Panc1 (cell line): ENCODE results near the gene LIX1.

Source experiments
- POLR2AphosphoS5 ChIP-seq: IDR thresholded peaks from 2 replicates; pipeline ENCODE4 v1.6.1; 2012; ENCODE audit warnings: mild to moderate bottlenecking, low read depth, low read length, moderate library complexity
- SIN3A ChIP-seq: IDR thresholded peaks from 2 replicates; pipeline ENCODE4 v1.6.1; 2012; ENCODE audit warnings: low read depth, mild to moderate bottlenecking, low read length, moderate library complexity, borderline replicate concordance; ENCODE audit not compliant: insufficient read depth
- TF ChIP-seq, protein P1 (sequence below): fragments of 450-650 bp; IDR thresholded peaks from 2 replicates; pipeline ENCODE4 v1.5.1; 2017; ENCODE audit warnings: mild to moderate bottlenecking

DNA sequence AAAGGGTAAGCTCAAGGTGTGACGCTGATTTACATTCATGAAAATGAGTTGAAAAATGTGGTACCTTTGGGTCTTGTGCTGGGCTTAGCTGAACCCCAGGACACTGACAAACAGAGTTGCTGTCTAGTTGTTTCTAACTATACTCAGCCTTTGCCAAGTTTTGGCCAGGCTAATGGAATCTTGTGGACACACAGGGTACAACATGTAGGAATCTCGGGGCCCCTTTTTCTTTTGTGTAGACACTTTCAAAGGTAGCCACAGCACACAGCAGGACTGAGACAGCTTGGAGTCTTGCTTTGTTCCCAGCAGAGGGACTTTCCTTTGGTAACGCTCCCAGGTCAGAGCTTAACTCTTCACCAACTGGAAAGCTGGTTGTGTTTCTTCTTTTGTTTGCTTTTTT, 7.8 kb downstream of the LIX1 start:
- TF ChIP-seq, protein P1, sequence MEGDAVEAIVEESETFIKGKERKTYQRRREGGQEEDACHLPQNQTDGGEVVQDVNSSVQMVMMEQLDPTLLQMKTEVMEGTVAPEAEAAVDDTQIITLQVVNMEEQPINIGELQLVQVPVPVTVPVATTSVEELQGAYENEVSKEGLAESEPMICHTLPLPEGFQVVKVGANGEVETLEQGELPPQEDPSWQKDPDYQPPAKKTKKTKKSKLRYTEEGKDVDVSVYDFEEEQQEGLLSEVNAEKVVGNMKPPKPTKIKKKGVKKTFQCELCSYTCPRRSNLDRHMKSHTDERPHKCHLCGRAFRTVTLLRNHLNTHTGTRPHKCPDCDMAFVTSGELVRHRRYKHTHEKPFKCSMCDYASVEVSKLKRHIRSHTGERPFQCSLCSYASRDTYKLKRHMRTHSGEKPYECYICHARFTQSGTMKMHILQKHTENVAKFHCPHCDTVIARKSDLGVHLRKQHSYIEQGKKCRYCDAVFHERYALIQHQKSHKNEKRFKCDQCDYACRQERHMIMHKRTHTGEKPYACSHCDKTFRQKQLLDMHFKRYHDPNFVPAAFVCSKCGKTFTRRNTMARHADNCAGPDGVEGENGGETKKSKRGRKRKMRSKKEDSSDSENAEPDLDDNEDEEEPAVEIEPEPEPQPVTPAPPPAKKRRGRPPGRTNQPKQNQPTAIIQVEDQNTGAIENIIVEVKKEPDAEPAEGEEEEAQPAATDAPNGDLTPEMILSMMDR: no peak
- TF ChIP-seq POLR2AphosphoS5 (no peak), SIN3A (no peak)
